OCI-LY3 (cell line): ENCODE data around the gene ARFIP1.
A peak's percentile ranks its signal among the peaks of the same experiment; 100 is the strongest.

Source experiments
- H2AFZ ChIP-seq: fragments of 200-600, 300-600 bp; shearing (Covaris generic); 2 replicates; pipeline ENCODE4 v1.6.0; 2014; ENCODE audit warnings: antibody characterized with exemption, low read depth, low read length
- H3K27ac ChIP-seq: fragments of 200-600, 300-600 bp; sonication (generic); 2 replicates; pipeline ENCODE4 v1.5.1; 2014; ENCODE audit warnings: mild to moderate bottlenecking, low read length, moderate library complexity, mixed read lengths
- H3K27me3 ChIP-seq: fragments of 200-600, 300-600 bp; sonication (generic); 2 replicates; pipeline ENCODE4 v1.6.1; 2014; ENCODE audit warnings: low read depth, low read length, mixed read lengths
- H3K36me3 ChIP-seq: fragments of 200-600, 300-600 bp; sonication (generic); replicated peaks from 2 replicates; pipeline ENCODE3; 2014; ENCODE audit warnings: low read depth, low read length, mixed read lengths
- H3K4me1 ChIP-seq: fragments of 300-600, 200-600 bp; sonication (generic); 2 replicates; pipeline ENCODE4 v1.6.1; 2014; ENCODE audit warnings: low read length, mixed read lengths
- H3K4me2 ChIP-seq: fragments of 200-600, 300-600 bp; sonication (generic); 2 replicates; pipeline ENCODE4 v1.6.1; 2014; ENCODE audit warnings: low read length, mixed read lengths
- H3K4me3 ChIP-seq: fragments of 300-600, 200-600 bp; sonication (generic); 2 replicates; pipeline ENCODE4 v1.5.1; 2014; ENCODE audit warnings: antibody characterized with exemption, mild to moderate bottlenecking, low read length, moderate library complexity
- H3K79me2 ChIP-seq: fragments of 300-600, 200-600 bp; shearing (Covaris generic); 2 replicates; pipeline ENCODE4 v1.6.1; 2014; ENCODE audit warnings: mild to moderate bottlenecking, low read length, mixed read lengths
- H3K9ac ChIP-seq: fragments of 300-600, 200-600 bp; shearing (Covaris generic); 2 replicates; pipeline ENCODE4 v1.6.0; 2014; ENCODE audit warnings: mild to moderate bottlenecking, low read length, moderate library complexity
- H3K9me3 ChIP-seq: fragments of 200-600, 300-600 bp; shearing (Covaris generic); 2 replicates; pipeline ENCODE4 v1.6.1; 2014; ENCODE audit warnings: low read length, mixed read lengths; ENCODE audit not compliant: insufficient read depth
- H4K20me1 ChIP-seq: fragments of 200-600, 300-600 bp; sonication (generic); 2 replicates; pipeline ENCODE4 v1.6.1; 2016; ENCODE audit warnings: low read length, mixed read lengths; ENCODE audit not compliant: insufficient read depth
- CTCF ChIP-seq: fragments of 200-600, 300-600 bp; sonication (generic); IDR thresholded peaks from 2 replicates; pipeline ENCODE4 v1.5.1; 2014; ENCODE audit warnings: antibody characterized with exemption, low read length, low read depth
- EZH2phosphoT487 ChIP-seq: fragments of 200-600 bp; shearing (Covaris generic); IDR thresholded peaks from 2 replicates; pipeline ENCODE4 v1.6.1; 2018; ENCODE audit warnings: antibody characterized with exemption, mixed run types, low read depth

ARFIP1 gene

GRCh38 chr4:152910521-152910920 lies 130.8 kb downstream of the ARFIP1 start:
- Histone ChIP-seq H3K9ac (no peak overlapping the region), H3K27me3 (no peaks in the 10 kb centered on the region), H3K4me1 (peaks cover 4% of the 10 kb centered on the region; the same call in 1 of the 2 replicates), H3K79me2 (no peaks in the 10 kb centered on the region), H3K4me2 (no peak overlapping the region), H3K27ac (no peak overlapping the region), H2AFZ (no peak overlapping the region), H3K4me3 (no peak overlapping the region), H4K20me1 (no peaks in the 10 kb centered on the region), H3K9me3 (no peaks in the 10 kb centered on the region), H3K36me3 (peaks cover 8% of the 10 kb centered on the region)
- TF ChIP-seq EZH2phosphoT487, result no peak
- TF ChIP-seq CTCF, result peak; percentile 22; the same call in 1 of the 2 replicates

GRCh38 chr4:152917543-152918395 lies 138.0 kb downstream of the ARFIP1 start:
- Histone ChIP-seq H4K20me1 (no peaks in the 10 kb centered on the region), H3K9me3 (peaks cover 26% of the 10 kb centered on the region), H3K9ac (no peak overlapping the region), H2AFZ (no peak overlapping the region), H3K27me3 (no peaks in the 10 kb centered on the region), H3K36me3 (peaks cover 31% of the 10 kb centered on the region), H3K4me2 (no peak overlapping the region), H3K27ac (no peak overlapping the region), H3K4me1 (no peaks in the 10 kb centered on the region), H3K79me2 (no peaks in the 10 kb centered on the region), H3K4me3 (no peak overlapping the region)
- TF ChIP-seq CTCF (no peak), EZH2phosphoT487 (no peak)

GRCh38 chr4:152919826-152920225 lies 140.1 kb downstream of the ARFIP1 start:
- H3K4me2 ChIP-seq, result no peak overlapping the region
- no peaks in the 10 kb centered on the region for H3K79me2 ChIP-seq
- H3K4me3 ChIP-seq, result no peak overlapping the region
- no peaks in the 10 kb centered on the region for H3K27me3 ChIP-seq
- no peak overlapping the region for H2AFZ ChIP-seq
- no peaks in the 10 kb centered on the region for H3K4me1 ChIP-seq
- peaks cover 31% of the 10 kb centered on the region for H3K36me3 ChIP-seq
- H3K9me3 ChIP-seq, result peaks cover 26% of the 10 kb centered on the region
- no peak overlapping the region for H3K27ac ChIP-seq
- no peaks in the 10 kb centered on the region for H4K20me1 ChIP-seq
- no peak overlapping the region for H3K9ac ChIP-seq
- TF ChIP-seq CTCF (no peak), EZH2phosphoT487 (no peak)

GRCh38 chr4:152920768-152921167 lies 141.0 kb downstream of the ARFIP1 start:
- Histone ChIP-seq H3K79me2 (no peaks in the 10 kb centered on the region), H2AFZ (no peak overlapping the region), H3K4me2 (no peak overlapping the region), H3K4me1 (no peaks in the 10 kb centered on the region), H3K9me3 (peaks cover 26% of the 10 kb centered on the region), H3K36me3 (peaks cover 31% of the 10 kb centered on the region), H3K9ac (no peak overlapping the region), H3K4me3 (no peak overlapping the region), H3K27me3 (no peaks in the 10 kb centered on the region), H3K27ac (no peak overlapping the region), H4K20me1 (no peaks in the 10 kb centered on the region)
- TF ChIP-seq CTCF (no peak), EZH2phosphoT487 (no peak)
